GM12873 (cell line): ENCODE results near the gene AFAP1.

Source experiments
- TF ChIP-seq, protein P1 (sequence below): IDR thresholded peaks from 2 replicates; pipeline ENCODE4 v1.5.1; 2012; ENCODE audit warnings: low read depth, mild to moderate bottlenecking, moderate library complexity, low read length, control low read depth; ENCODE audit not compliant: insufficient read depth; ENCODE audit errors: missing control alignments

AFAP1 gene

GRCh38 chr4:7780751-7781348 lies 158.8 kb downstream of the AFAP1 start:
- TF ChIP-seq, protein P1, sequence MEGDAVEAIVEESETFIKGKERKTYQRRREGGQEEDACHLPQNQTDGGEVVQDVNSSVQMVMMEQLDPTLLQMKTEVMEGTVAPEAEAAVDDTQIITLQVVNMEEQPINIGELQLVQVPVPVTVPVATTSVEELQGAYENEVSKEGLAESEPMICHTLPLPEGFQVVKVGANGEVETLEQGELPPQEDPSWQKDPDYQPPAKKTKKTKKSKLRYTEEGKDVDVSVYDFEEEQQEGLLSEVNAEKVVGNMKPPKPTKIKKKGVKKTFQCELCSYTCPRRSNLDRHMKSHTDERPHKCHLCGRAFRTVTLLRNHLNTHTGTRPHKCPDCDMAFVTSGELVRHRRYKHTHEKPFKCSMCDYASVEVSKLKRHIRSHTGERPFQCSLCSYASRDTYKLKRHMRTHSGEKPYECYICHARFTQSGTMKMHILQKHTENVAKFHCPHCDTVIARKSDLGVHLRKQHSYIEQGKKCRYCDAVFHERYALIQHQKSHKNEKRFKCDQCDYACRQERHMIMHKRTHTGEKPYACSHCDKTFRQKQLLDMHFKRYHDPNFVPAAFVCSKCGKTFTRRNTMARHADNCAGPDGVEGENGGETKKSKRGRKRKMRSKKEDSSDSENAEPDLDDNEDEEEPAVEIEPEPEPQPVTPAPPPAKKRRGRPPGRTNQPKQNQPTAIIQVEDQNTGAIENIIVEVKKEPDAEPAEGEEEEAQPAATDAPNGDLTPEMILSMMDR, result no peak

DNA sequence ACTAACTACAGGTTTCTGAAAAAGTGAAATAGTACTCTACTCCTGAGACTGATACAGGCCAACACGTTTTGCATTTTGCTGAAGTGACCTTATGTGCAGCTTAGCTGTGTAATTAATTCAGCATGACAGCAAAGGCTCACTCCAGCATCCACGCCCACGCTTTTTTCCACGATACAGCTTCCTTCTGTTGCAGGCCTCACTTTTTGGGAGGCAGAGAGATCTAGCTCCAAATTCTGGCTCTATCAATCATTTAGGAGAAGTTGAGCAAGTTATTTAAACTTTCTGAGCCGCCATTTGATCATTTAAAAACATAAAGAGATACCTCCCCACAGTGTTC lies 160.3 kb downstream of the AFAP1 start:
- TF ChIP-seq, protein P1, result no peak

GRCh38 chr4:7778510-7779431 lies 160.9 kb downstream of the AFAP1 start:
- TF ChIP-seq, protein P1, result no peak

DNA sequence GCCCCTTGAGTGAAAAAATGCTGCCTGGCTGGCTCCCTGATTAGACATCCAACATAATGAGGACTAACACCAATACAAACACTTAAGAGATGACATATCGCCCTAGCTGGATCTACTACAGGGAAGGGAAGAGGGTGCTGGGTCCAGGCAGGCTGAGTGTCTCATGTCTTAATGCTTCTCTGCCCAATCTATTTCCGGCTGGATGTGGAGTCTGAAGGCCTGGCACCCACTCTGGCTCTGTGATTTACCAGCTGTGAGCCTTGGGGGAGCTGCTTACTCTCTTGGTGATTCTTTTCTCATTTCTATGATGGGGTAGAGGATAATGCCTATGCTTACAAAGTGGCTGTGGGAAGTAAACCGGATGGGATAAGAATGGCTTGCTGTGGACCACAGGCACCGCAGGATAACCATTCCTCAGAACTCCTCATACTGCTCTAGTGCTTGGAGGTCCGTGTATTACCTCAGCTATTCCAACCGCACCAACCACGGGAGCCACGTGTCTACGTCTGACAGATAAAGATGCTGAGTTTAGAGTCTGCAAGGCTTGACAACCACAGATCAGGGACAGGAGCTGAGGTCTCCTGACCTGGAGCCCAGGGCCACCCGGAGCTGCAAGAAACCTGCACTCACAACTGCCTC lies 161.7 kb downstream of the AFAP1 start:
- TF ChIP-seq, protein P1, result no peak

DNA sequence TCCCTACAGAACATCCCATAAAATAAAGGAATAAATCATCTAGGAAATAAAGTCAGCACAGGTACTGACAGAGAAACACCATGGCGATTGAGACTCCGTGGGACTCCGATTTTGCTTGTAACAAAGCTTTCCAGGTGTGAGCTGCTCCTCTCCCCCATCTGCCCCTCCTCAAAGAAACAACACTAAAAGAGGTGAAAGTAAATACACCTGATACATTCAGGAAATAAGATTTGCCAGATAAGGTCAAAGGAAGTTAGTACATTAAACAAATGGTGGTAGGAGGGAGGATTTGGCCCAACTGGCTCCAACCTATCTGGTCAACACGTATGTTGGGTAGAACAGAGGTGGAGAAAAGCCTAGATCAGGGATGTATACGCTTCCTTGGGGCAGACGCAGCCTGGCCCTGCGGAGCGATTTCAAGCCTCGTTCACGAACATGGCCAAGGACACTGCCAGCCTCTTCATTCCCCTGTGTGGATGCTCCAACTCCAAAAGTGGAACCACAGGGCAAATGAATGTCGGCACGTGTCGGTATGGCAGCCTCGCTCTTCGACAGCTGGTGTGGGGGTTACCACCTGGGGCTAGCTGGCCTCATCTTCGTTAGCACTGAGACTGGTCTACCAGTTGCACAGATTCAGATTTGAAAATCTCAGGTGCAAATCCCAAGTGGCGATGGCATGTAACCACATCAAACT lies 162.5 kb downstream of the AFAP1 start:
- TF ChIP-seq, protein P1, result no peak

DNA sequence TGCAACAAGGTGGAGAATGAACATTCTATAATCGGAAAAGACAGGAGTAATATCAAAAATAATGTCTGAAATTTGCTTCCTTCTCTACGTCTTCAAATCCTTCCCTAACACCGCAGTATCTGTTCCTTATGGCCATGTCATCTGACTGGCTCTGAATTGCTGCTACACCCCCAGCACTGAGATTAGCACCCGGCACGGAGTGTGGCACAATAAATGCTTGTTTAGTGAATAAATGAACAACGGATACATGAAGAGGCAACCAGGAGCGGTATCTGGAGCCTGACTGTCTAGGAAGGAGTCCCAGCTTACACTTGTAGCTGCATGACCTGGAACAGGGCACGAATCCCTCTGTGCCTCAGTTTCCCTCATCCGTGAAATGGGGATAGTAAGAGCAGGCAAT lies 164.3 kb downstream of the AFAP1 start:
- TF ChIP-seq, protein P1, result no peak
